Measurements from ENCODE around the gene EFCAB6. TPM values are rescaled to one million over a fixed set of nuclear protein-coding genes. Genes with fewer than 3 reads are reported as not detected.

The EFCAB6 gene
- total and polyA plus RNA-seq, 2 of the 4 experiments (the other 2 are of a cell fraction), result 0.44 to 1.1 TPM

- intact Hi-C loops (cut with micrococcal nuclease), result no loop called here
- H3K14ac ChIP-seq (replicated peaks; ENCODE audit: low read depth, low read length), result no peak overlapping the region
- ChIA-PET POLR2A (ENCODE audit: unreplicated experiment) (no interaction called here), CTCF (no interaction called here)
- no peak overlapping the region for H2AK5ac ChIP-seq (ENCODE audit: low read depth, low read length)
- ATAC-seq (ENCODE audit: low read depth), result no peak
- H3K79me1 ChIP-seq (ENCODE audit: low read depth in 1 of 2, low read length in 2 of 2), result no peaks in the 10 kb centered on the region
- H4K91ac ChIP-seq (ENCODE audit: insufficient read depth, low read depth, low read length), result no peak overlapping the region
- no peak overlapping the region for H2BK5ac ChIP-seq (ENCODE audit: low read depth, low read length, poor library complexity, severe bottlenecking)
- H3K4me1 ChIP-seq (ENCODE audit: control insufficient read depth, insufficient read depth, low read length), result no peaks in the 10 kb centered on the region
- H2AK9ac ChIP-seq (replicated peaks; ENCODE audit: low read depth, low read length, poor library complexity), result no peak overlapping the region
- H4K20me1 ChIP-seq (ENCODE audit: insufficient read depth, low read length), result no peaks in the 10 kb centered on the region
- no peak overlapping the region for H3K23ac ChIP-seq (ENCODE audit: low read depth, low read length)
- in situ Hi-C loops (cut with MboI; ENCODE audit: low sequenced_read_pairs), result no loop called here
- no peaks in the 10 kb centered on the region for H3K9me1 ChIP-seq (ENCODE audit: insufficient read depth, low read length)
- H3K56ac ChIP-seq (ENCODE audit: extremely low read depth, insufficient read depth, low read length), result no peak overlapping the region
- DNase-seq, result no peak
- H3K36me3 ChIP-seq (ENCODE audit: control insufficient read depth, insufficient read depth, low read length), result no peaks in the 10 kb centered on the region
- no TSS peak for BruUV-seq (replicated peaks)
- H3K4me3 ChIP-seq (ENCODE audit: insufficient read depth, low read depth, low read length), result no peak overlapping the region
- H4K5ac ChIP-seq (ENCODE audit: low read depth, low read length), result no peak overlapping the region
- no peak overlapping the region for H2AFZ ChIP-seq (replicated peaks; ENCODE audit: low read length, poor library complexity)
- H2BK120ac ChIP-seq (ENCODE audit: low read depth, low read length), result no peak overlapping the region
- H4K8ac ChIP-seq (ENCODE audit: low read depth in 2 of 2, low read length in 2 of 2), result no peak overlapping the region
- no peak overlapping the region for H2BK15ac ChIP-seq (ENCODE audit: low read depth, low read length)
- no peak overlapping the region for H3K18ac ChIP-seq (ENCODE audit: low read depth, low read length)
- TF ChIP-seq MAZ (IDR thresholded peaks at IDR 0.05; ENCODE audit: borderline replicate concordance, low read depth, low read length) (no peak), MAFK (IDR thresholded peaks at IDR 0.05; ENCODE audit: low read depth, low read length) (peak; percentile 98), SMC3 (IDR thresholded peaks at IDR 0.05; ENCODE audit: low read depth, low read length) (no peak)
- no peaks in the 10 kb centered on the region for H3K9me3 ChIP-seq (ENCODE audit: control insufficient read depth, insufficient read depth, low read length)
- no peak overlapping the region for H3K4me2 ChIP-seq (ENCODE audit: low read depth, low read length)
- no peak overlapping the region for H2BK20ac ChIP-seq (ENCODE audit: low read depth, low read length)
- no peaks in the 10 kb centered on the region; the same call in 1 of the 2 replicates for H3K27me3 ChIP-seq (ENCODE audit: control insufficient read depth, insufficient read depth, low read length)
- no peak overlapping the region for H3K4ac ChIP-seq (ENCODE audit: low read depth, low read length)
- H3K9ac ChIP-seq (ENCODE audit: low read depth, low read length), result no peak overlapping the region
- no peak overlapping the region for H3K27ac ChIP-seq (ENCODE audit: insufficient read depth, low read length)
- WGBS, 2 experiments (ENCODE audit: extremely low coverage in 2 of 2, insufficient read length in 1 of 2), result no CpG with 5 or more reads among the region's 2 CpGs
- dilution Hi-C loops (cut with HindIII; ENCODE audit: low sequenced_read_pairs, unreplicated experiment), result no loop called here
Measured at GRCh38 chr22:43693249-43693648, 118.9 kb downstream of the EFCAB6 start.
